Spleen (tissue), 7 donors: ENCODE data around the gene KMT2D.

Source experiments
- POLR2A ChIP-seq, 3 donors: fragments of 450-650 bp; IDR thresholded peaks; one replicate each; pipeline ENCODE4 v1.5.1; 2017; ENCODE audit warnings: antibody characterized with exemption in 3 of 3, mild to moderate bottlenecking in 1 of 3
- TF ChIP-seq, protein P1 (sequence below), 11 experiments: fragments of 200-600 bp in 7 of 11; fragments of 450-650 bp in 4 of 11; sonication (generic) in 4 of 11; IDR thresholded peaks in 8 of 11; conservative IDR thresholded peaks in 3 of 11; 1 replicate in 7 of 11; 2 replicates in 4 of 11; pipeline versions ENCODE4 v1.4.0 to v1.8.0; 2016 to 2021; ENCODE audit warnings: antibody characterized with exemption in 11 of 11, inconsistent platforms in 4 of 11, mild to moderate bottlenecking in 1 of 11
- donor health status: DM: no; HTN: no; CAD: no; lungs with moderate emphysema.
- donor health status: DM: no; HTN: no; CAD: no.
- donor health status: DM: no; HTN: no; CAD: no.

DNA sequence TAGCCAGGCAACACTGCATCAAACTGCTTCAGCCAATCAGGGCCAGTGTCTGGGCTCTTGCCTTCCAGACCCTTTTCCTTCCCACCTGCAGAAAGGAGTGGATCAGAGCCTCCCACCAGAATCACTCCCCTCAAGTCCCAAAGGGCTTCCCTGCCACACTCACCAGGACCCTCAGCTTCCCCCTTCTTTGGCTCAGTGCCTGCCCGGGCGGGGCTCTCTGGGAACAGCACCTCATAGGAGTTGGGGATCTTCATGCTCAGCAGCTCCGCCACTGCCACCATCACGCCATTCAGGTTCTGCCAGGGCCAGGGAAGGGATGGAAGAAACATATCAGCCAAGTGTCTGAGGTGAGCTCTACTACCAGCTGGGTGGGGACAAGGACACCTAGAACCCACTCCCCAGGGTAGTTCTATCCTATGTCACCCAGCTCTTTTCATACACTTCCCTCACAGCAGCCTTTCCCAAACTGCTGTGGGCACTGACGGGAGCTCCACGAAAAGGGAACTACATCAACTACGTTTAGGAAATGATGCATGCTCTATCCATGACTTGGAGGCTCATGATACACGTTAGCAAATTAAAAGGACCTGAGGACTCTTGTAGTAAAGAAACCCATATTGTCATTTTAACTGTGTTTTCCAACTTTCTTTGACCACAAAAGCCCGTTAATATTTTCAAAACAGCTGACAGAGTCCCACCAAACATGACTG lies 32.6 kb downstream of the KMT2D start:
- TF ChIP-seq, protein P1, sequence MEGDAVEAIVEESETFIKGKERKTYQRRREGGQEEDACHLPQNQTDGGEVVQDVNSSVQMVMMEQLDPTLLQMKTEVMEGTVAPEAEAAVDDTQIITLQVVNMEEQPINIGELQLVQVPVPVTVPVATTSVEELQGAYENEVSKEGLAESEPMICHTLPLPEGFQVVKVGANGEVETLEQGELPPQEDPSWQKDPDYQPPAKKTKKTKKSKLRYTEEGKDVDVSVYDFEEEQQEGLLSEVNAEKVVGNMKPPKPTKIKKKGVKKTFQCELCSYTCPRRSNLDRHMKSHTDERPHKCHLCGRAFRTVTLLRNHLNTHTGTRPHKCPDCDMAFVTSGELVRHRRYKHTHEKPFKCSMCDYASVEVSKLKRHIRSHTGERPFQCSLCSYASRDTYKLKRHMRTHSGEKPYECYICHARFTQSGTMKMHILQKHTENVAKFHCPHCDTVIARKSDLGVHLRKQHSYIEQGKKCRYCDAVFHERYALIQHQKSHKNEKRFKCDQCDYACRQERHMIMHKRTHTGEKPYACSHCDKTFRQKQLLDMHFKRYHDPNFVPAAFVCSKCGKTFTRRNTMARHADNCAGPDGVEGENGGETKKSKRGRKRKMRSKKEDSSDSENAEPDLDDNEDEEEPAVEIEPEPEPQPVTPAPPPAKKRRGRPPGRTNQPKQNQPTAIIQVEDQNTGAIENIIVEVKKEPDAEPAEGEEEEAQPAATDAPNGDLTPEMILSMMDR (IDR thresholded peaks at IDR 0.05 in 8 of 11, conservative IDR thresholded peaks at IDR 0.05 in 3 of 11): no peak
- TF ChIP-seq POLR2A (IDR thresholded peaks at IDR 0.05): no peak
